Mucosa of descending colon (tissue), 3 donors: Measurements from ENCODE around the gene BPIFB2. TPM values are rescaled to one million over a fixed set of nuclear protein-coding genes. Genes with fewer than 3 reads are reported as not detected.

ENCODE experiments used
- ATAC-seq: fragments of 200-7000 bp; cut with Tn5 transposase; one replicate; pipeline ENCODE4 v1.9.1; 2020; ENCODE audit warnings: mild to moderate bottlenecking, moderate library complexity
- DNase-seq, 3 donors: peaks; one replicate each; pipeline ENCODE4 v3.0.0-alpha.2; 2020
- H3K36me3 ChIP-seq: fragments of 200-600 bp; one replicate; pipeline ENCODE4 v1.8.0; 2021; ENCODE audit warnings: low read depth, mild to moderate bottlenecking
- H3K4me1 ChIP-seq: fragments of 200-600 bp; one replicate; pipeline ENCODE4 v1.8.0; 2021; ENCODE audit warnings: low read depth, mild to moderate bottlenecking
- H3K4me3 ChIP-seq: fragments of 200-600 bp; one replicate; pipeline ENCODE4 v1.8.0; 2021; ENCODE audit warnings: mild to moderate bottlenecking
- H3K9me3 ChIP-seq: fragments of 200-600 bp; one replicate; pipeline ENCODE4 v1.8.0; 2021; ENCODE audit warnings: mild to moderate bottlenecking
- CTCF ChIP-seq: fragments of 200-600 bp; IDR thresholded peaks from one replicate; pipeline ENCODE4 v1.8.0; 2022; ENCODE audit warnings: antibody characterized with exemption, mild to moderate bottlenecking
- intact Hi-C, 2 donors: fragments of 100-400 bp; cut with DNase I in 1 of 2; cut with micrococcal nuclease in 1 of 2; formaldehyde crosslinking; loops; one replicate each; pipeline versions ENCODE4 v1.11.0 to v1.11.1; 2022; cut with DNase I, micrococcal nuclease
- total RNA-seq, 3 donors: library from RNA; stranded (reverse); fragmentation: NEBNext Ultra II Directional in 2 of 3; extraction: Animal tissue kit (Norgen Biotek cat#: 25700) in 2 of 3; gene quantifications; one replicate each; pipeline versions ENCODE4 v1.2.1 to v1.2.4, GENCODE V29; 2021 to 2023
- donor health status: DM: no; HTN: no; CAD: no; lungs with moderate emphysema.
- donor health status: DM: no; HTN: no; CAD: no.
- donor health status: DM: no; HTN: yes; CAD: no.

BPIFB2 gene
- total RNA-seq, 3 donors from 2014 or later, result not detected

GRCh38 chr20:32989507-32990283, 17.8 kb upstream of the BPIFB2 start:
- intact Hi-C loops, result no loop called here
- no peak for TF ChIP-seq CTCF
- H3K4me1 ChIP-seq, result no peaks in the 10 kb centered on the region
- DNase-seq (no peak), ATAC-seq (no peak)
- no peaks in the 10 kb centered on the region for H3K36me3 ChIP-seq
- H3K9me3 ChIP-seq, result no peaks in the 10 kb centered on the region
- no peak overlapping the region for H3K4me3 ChIP-seq

- H3K4me3 ChIP-seq, result no peak overlapping the region
- no peak for DNase-seq
- intact Hi-C loops, result no loop called here
- ATAC-seq, result no peak
- H3K4me1 ChIP-seq, result no peaks in the 10 kb centered on the region
- no peaks in the 10 kb centered on the region for H3K9me3 ChIP-seq
- no peak for TF ChIP-seq CTCF
- H3K36me3 ChIP-seq, result no peaks in the 10 kb centered on the region
These were observed 17.1 kb upstream of the BPIFB2 start for GRCh38 chr20:32990426-32990825.

- DNase-seq (no peak), ATAC-seq (no peak)
These were observed 16.1 kb upstream of the BPIFB2 start for GRCh38 chr20:32991383-32991782.

GRCh38 chr20:32991792-32992641, 15.5 kb upstream of the BPIFB2 start:
- Histone ChIP-seq H3K4me1 (no peaks in the 10 kb centered on the region), H3K4me3 (no peak overlapping the region), H3K36me3 (no peaks in the 10 kb centered on the region), H3K9me3 (no peaks in the 10 kb centered on the region)
- intact Hi-C loops, result no loop called here
- DNase-seq, result no peak
- ATAC-seq, result no peak
- no peak for TF ChIP-seq CTCF

More at GRCh38 chr20:32991383-32991782, 16.1 kb upstream of the BPIFB2 start:
- no peaks in the 10 kb centered on the region for H3K9me3 ChIP-seq
- no peaks in the 10 kb centered on the region for H3K4me1 ChIP-seq
- intact Hi-C loops, result no loop called here
- H3K4me3 ChIP-seq, result no peak overlapping the region
- H3K36me3 ChIP-seq, result no peaks in the 10 kb centered on the region
- no peak for TF ChIP-seq CTCF

- intact Hi-C loops, result no loop called here
- DNase-seq (no peak), ATAC-seq (no peak)
- no peak for TF ChIP-seq CTCF
- Histone ChIP-seq H3K4me3 (no peak overlapping the region), H3K4me1 (no peaks in the 10 kb centered on the region), H3K9me3 (no peaks in the 10 kb centered on the region), H3K36me3 (no peaks in the 10 kb centered on the region)
These were observed 13.9 kb upstream of the BPIFB2 start for GRCh38 chr20:32993496-32994050.
